22Rv1 (cell line): ENCODE data around the gene PIGN.

Source experiments
- ZFX ChIP-seq: fragments of 450-650 bp; IDR thresholded peaks from 2 replicates; pipeline ENCODE4 v1.6.1; 2017; ENCODE audit warnings: antibody characterized with exemption, borderline replicate concordance
- TF ChIP-seq, protein P1 (sequence below): fragments of 450-650 bp; IDR thresholded peaks from 2 replicates; pipeline ENCODE4 v1.5.1; 2017; ENCODE audit warnings: mild to moderate bottlenecking

DNA sequence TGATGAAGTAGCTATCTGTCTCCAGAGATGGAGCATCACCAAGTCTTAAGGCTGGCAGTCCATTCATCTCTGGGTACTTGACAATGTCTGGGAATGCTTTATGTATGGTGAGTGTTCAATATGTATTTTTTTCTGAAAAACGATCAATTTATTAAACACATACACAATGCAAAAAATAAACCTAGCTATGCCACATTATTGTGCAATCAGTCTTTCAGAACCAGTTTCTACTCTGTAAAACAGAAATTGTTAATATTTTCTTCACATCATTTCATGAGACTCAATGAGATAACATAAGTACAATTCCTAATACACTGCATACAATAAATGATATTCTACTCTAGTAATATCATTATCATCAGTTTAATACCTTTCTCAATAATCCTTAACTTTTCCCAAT is 122.5 kb downstream of the PIGN start:
- TF ChIP-seq, protein P1, sequence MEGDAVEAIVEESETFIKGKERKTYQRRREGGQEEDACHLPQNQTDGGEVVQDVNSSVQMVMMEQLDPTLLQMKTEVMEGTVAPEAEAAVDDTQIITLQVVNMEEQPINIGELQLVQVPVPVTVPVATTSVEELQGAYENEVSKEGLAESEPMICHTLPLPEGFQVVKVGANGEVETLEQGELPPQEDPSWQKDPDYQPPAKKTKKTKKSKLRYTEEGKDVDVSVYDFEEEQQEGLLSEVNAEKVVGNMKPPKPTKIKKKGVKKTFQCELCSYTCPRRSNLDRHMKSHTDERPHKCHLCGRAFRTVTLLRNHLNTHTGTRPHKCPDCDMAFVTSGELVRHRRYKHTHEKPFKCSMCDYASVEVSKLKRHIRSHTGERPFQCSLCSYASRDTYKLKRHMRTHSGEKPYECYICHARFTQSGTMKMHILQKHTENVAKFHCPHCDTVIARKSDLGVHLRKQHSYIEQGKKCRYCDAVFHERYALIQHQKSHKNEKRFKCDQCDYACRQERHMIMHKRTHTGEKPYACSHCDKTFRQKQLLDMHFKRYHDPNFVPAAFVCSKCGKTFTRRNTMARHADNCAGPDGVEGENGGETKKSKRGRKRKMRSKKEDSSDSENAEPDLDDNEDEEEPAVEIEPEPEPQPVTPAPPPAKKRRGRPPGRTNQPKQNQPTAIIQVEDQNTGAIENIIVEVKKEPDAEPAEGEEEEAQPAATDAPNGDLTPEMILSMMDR: no peak
- TF ChIP-seq ZFX: no peak
